ENCODE results near the gene ZNF274.
A peak's percentile ranks its signal among the peaks of the same experiment; 100 is the strongest.

The ZNF274 gene

GRCh38 chr19:58166708-58167280, 16.1 kb upstream of the ZNF274 start:
- Histone ChIP-seq H3K4me3 (ENCODE audit: insufficient read depth, low read length, poor library complexity, severe bottlenecking) (no peak overlapping the region), H3K36me3 (ENCODE audit: low read length) (no peaks in the 10 kb centered on the region), H3K9ac (ENCODE audit: low read length) (no peak overlapping the region), H3F3A (ENCODE audit: insufficient read depth) (no peaks in the 10 kb centered on the region), H2AFZ (ENCODE audit: low read depth, low read length, severe bottlenecking) (no peak overlapping the region), H4K20me1 (ENCODE audit: low read depth, low read length) (no peaks in the 10 kb centered on the region), H3K9me3 (ENCODE audit: insufficient read depth, low read length) (peaks cover 40% of the 10 kb centered on the region; the same call in 1 of the 2 replicates), H3K9me2 (replicated peaks; ENCODE audit: insufficient read depth, low read length) (no peaks in the 10 kb centered on the region), H3K79me2 (ENCODE audit: insufficient read depth, low read length) (no peaks in the 10 kb centered on the region), H3K4me2 (ENCODE audit: low read depth, low read length, poor library complexity, severe bottlenecking) (no peak overlapping the region), H3K27me3 (ENCODE audit: low read length) (no peaks in the 10 kb centered on the region), H3K27ac (ENCODE audit: low read depth, low read length) (no peak overlapping the region)
- no peak for TF ChIP-seq EZH2phosphoT487 (conservative IDR thresholded peaks at IDR 0.05; ENCODE audit: low read length)
- TF ChIP-seq CTCF (IDR thresholded peaks at IDR 0.05; ENCODE audit: insufficient read depth, low read length, poor library complexity, severe bottlenecking), result no peak

GRCh38 chr19:58170860-58171259, 12.0 kb upstream of the ZNF274 start:
- Histone ChIP-seq H3K27me3 (ENCODE audit: low read length) (no peaks in the 10 kb centered on the region), H3K9me3 (ENCODE audit: insufficient read depth, low read length) (peaks cover 34% of the 10 kb centered on the region; the same call in 1 of the 2 replicates), H2AFZ (ENCODE audit: low read depth, low read length, severe bottlenecking) (no peak overlapping the region), H3K79me2 (ENCODE audit: insufficient read depth, low read length) (no peaks in the 10 kb centered on the region), H3K4me2 (ENCODE audit: low read depth, low read length, poor library complexity, severe bottlenecking) (no peak overlapping the region), H3K9ac (ENCODE audit: low read length) (no peak overlapping the region), H3F3A (ENCODE audit: insufficient read depth) (no peaks in the 10 kb centered on the region), H3K9me2 (replicated peaks; ENCODE audit: insufficient read depth, low read length) (no peaks in the 10 kb centered on the region), H4K20me1 (ENCODE audit: low read depth, low read length) (no peaks in the 10 kb centered on the region), H3K4me3 (ENCODE audit: insufficient read depth, low read length, poor library complexity, severe bottlenecking) (no peak overlapping the region), H3K27ac (ENCODE audit: low read depth, low read length) (no peak overlapping the region), H3K36me3 (ENCODE audit: low read length) (no peaks in the 10 kb centered on the region)
- TF ChIP-seq EZH2phosphoT487 (conservative IDR thresholded peaks at IDR 0.05; ENCODE audit: low read length) (no peak), CTCF (IDR thresholded peaks at IDR 0.05; ENCODE audit: insufficient read depth, low read length, poor library complexity, severe bottlenecking) (no peak)

- peaks cover 23% of the 10 kb centered on the region for H3K36me3 ChIP-seq (ENCODE audit: low read length)
- H3K4me2 ChIP-seq (ENCODE audit: low read depth, low read length, poor library complexity, severe bottlenecking), result peak overlapping the region; percentile 90
- H3K79me2 ChIP-seq (ENCODE audit: insufficient read depth, low read length), result peaks cover 18% of the 10 kb centered on the region
- H3K9me2 ChIP-seq (replicated peaks; ENCODE audit: insufficient read depth, low read length), result no peaks in the 10 kb centered on the region
- H3K27ac ChIP-seq (ENCODE audit: low read depth, low read length), result peak overlapping the region; percentile 85
- H3K9me3 ChIP-seq (ENCODE audit: insufficient read depth, low read length), result peaks cover 17% of the 10 kb centered on the region; the same call in 1 of the 2 replicates
- no peak for TF ChIP-seq EZH2phosphoT487 (conservative IDR thresholded peaks at IDR 0.05; ENCODE audit: low read length)
- peak; percentile 77 for TF ChIP-seq CTCF (IDR thresholded peaks at IDR 0.05; ENCODE audit: insufficient read depth, low read length, poor library complexity, severe bottlenecking)
- peaks cover 8% of the 10 kb centered on the region; the same call in 1 of the 2 replicates for H3F3A ChIP-seq (ENCODE audit: insufficient read depth)
- no peak overlapping the region for H3K9ac ChIP-seq (ENCODE audit: low read length)
- no peaks in the 10 kb centered on the region for H3K27me3 ChIP-seq (ENCODE audit: low read length)
- peak overlapping the region; percentile 49 for H2AFZ ChIP-seq (ENCODE audit: low read depth, low read length, severe bottlenecking)
- no peaks in the 10 kb centered on the region for H4K20me1 ChIP-seq (ENCODE audit: low read depth, low read length)
- peak overlapping the region; percentile 85 for H3K4me3 ChIP-seq (ENCODE audit: insufficient read depth, low read length, poor library complexity, severe bottlenecking)
Measured at GRCh38 chr19:58181902-58182576, 822 bp upstream of the ZNF274 start.

All from SU-DHL-6 (cell line).